Smooth muscle cell (in vitro differentiated cells): ENCODE measurements around the gene AMBP. TPM values are rescaled to one million over a fixed set of nuclear protein-coding genes. Genes with fewer than 3 reads are reported as not detected.

ENCODE experiments used
- polyA plus RNA-seq: library from polyadenylated mRNA; unstranded; fragments of >200 nt; fragmentation: Nextera tagmentation; extraction: Ambion mirVana; gene quantifications from 2 replicates; pipeline ENCODE4 v1.2.1, GENCODE V29; 2016
- total RNA-seq: library from RNA; depleted of rRNA; stranded (reverse); fragments of >200 nt; gene quantifications from 2 replicates; pipeline ENCODE4 v1.2.3, GENCODE V29; 2014

Gene AMBP
- total and polyA plus RNA-seq, 2 experiments from 2014 or later: 0.35 TPM; not detected in 1

Other genes starting within 250 kb of the AMBP start
- 7.7 and 9.9 TPM in 2 replicates for gene ZNF618, start 202.0 kb downstream of the AMBP start, total RNA-seq
- gene ZNF618, start 202.0 kb downstream of the AMBP start, polyA plus RNA-seq: 17.4 and 19.5 TPM in 2 replicates
- gene KIF12, start 21.0 kb upstream of the AMBP start, total RNA-seq: 0.09 TPM in 1 of 2 replicates, not detected in the other
- gene KIF12, start 21.0 kb upstream of the AMBP start, polyA plus RNA-seq: 0.21 TPM in 1 of 2 replicates, not detected in the other
- gene COL27A1, start 77.2 kb upstream of the AMBP start, total RNA-seq: 18.1 and 20.7 TPM in 2 replicates
- 19.9 and 33.5 TPM in 2 replicates for gene COL27A1, start 77.2 kb upstream of the AMBP start, polyA plus RNA-seq
- not detected in 2 replicates for gene ORM1, start 244.8 kb upstream of the AMBP start, total RNA-seq
- 0.46 and 0.74 TPM in 2 replicates for gene ORM1, start 244.8 kb upstream of the AMBP start, polyA plus RNA-seq